ENCODE results near the gene JMJD4. TPM values are rescaled to one million over a fixed set of nuclear protein-coding genes. Genes with fewer than 3 reads are reported as not detected.

JMJD4 gene
- total and polyA plus RNA-seq, 2 of the 8 experiments (the other 6 are each of a cell fraction or from before 2014, with no cell fraction given): 13.2 to 23.3 TPM

DNA sequence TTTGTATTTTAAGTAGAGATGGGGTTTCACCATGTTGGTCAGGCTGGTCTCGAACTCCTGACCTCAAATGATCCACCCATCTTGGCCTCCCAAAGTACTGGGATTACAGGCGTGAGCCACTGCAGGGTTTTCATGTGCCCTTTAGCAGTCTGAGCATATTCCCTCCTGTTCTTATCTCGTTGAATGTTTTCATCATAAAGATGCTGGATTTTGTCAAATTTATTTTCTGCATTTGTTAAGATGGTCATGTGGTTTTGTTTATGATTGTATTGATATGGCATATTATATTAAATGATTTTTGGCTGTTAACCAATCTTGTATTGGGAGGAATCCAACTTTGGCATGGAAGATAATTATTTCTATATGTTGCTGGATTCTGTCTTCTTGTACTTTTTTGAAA, 8.8 kb downstream of the JMJD4 start:
- no peak overlapping the region for H3K4me3 ChIP-seq (ENCODE audit: extremely low read depth in 1 of 4, insufficient read depth in 2 of 4, low read depth in 3 of 4, low read length in 4 of 4)
- H3K27ac ChIP-seq (ENCODE audit: low read depth, low read length): no peak overlapping the region
- H3K9ac ChIP-seq (replicated peaks in 1 of 4; ENCODE audit: extremely low read depth in 1 of 4, low read depth in 3 of 4, low read length in 3 of 4): no peak overlapping the region
- POLR2A ChIA-PET (ENCODE audit: partially characterized antibody): no interaction called here
- no peak overlapping the region for H2BK5ac ChIP-seq (ENCODE audit: low read depth, low read length)
- peaks cover 0 to 2% (median 0%) of the 10 kb centered on the region in 4 experiments; a peak in 2 of 8 replicates for H3K36me3 ChIP-seq (ENCODE audit: control insufficient read depth in 2 of 4, insufficient read depth in 4 of 4, low read length in 3 of 4)
- H3K79me1 ChIP-seq (ENCODE audit: low read depth, low read length): no peaks in the 10 kb centered on the region
- no peak overlapping the region for H4K91ac ChIP-seq (replicated peaks; ENCODE audit: insufficient read length, low read length)
- no peaks in the 10 kb centered on the region for H3K79me2 ChIP-seq (ENCODE audit: control insufficient read depth in 1 of 2, insufficient read depth in 2 of 2, low read length in 2 of 2)
- H2BK15ac ChIP-seq (ENCODE audit: low read length): no peak overlapping the region
- no peak for TF ChIP-seq NRF1 (IDR thresholded peaks at IDR 0.05; ENCODE audit: low read depth, low read length)
- no peak for TF ChIP-seq EP300 (IDR thresholded peaks at IDR 0.05; ENCODE audit: borderline replicate concordance in 1 of 2, low read depth in 2 of 2, low read length in 2 of 2)
- TF ChIP-seq SP4 (IDR thresholded peaks at IDR 0.05; ENCODE audit: low read length): no peak
- no peak for TF ChIP-seq KDM4A (IDR thresholded peaks at IDR 0.05; ENCODE audit: low read depth, low read length, severe bottlenecking)
- TF ChIP-seq POLR2AphosphoS5 (IDR thresholded peaks at IDR 0.05; ENCODE audit: low read depth, low read length): no peak
- TF ChIP-seq KDM1A (IDR thresholded peaks at IDR 0.05; ENCODE audit: borderline replicate concordance, low read length): no peak
- TF ChIP-seq RFX5 (IDR thresholded peaks at IDR 0.05; ENCODE audit: borderline replicate concordance, low read depth, low read length): no peak
- no peak for TF ChIP-seq JUND (IDR thresholded peaks at IDR 0.05; ENCODE audit: low read length)
- TF ChIP-seq RAD21 (IDR thresholded peaks at IDR 0.05 in 1 of 2, conservative IDR thresholded peaks at IDR 0.05 in 1 of 2; ENCODE audit: low read depth in 2 of 2, low read length in 2 of 2): no peak
- H3K27me3 ChIP-seq (replicated peaks in 1 of 4; ENCODE audit: control insufficient read depth in 3 of 4, extremely low read depth in 1 of 4, insufficient read depth in 3 of 4, low read length in 3 of 4): no peaks in the 10 kb centered on the region
- no peak overlapping the region for H3K56ac ChIP-seq (replicated peaks; ENCODE audit: insufficient read length, low read depth, low read length)
- peaks cover 12 to 18% of the 10 kb centered on the region in 2 experiments for H3K9me3 ChIP-seq (ENCODE audit: insufficient read depth in 2 of 2, low read depth in 1 of 2, low read length in 1 of 2)
- no peak overlapping the region for H3K4ac ChIP-seq (replicated peaks; ENCODE audit: insufficient read length, low read depth, low read length)
- H2BK20ac ChIP-seq (ENCODE audit: low read length): no peak overlapping the region
- H4K5ac ChIP-seq (ENCODE audit: insufficient read length, low read depth, low read length): no peak overlapping the region
- WGBS, 2 experiments (ENCODE audit: extremely low coverage in 1 of 2, insufficient coverage in 1 of 2, insufficient read length in 1 of 2, insufficient replicate concordance in 2 of 2, low coverage in 1 of 2, low lambda C conversion rate in 2 of 2, missing lambda C conversion rate in 1 of 2): 91% methylated on average over 3 of the region's 3 CpGs; no CpG with 5 or more reads in 1 of the 2 experiments
- peaks cover 0 to 19% (median 12%) of the 10 kb centered on the region in 4 experiments; a peak in 6 of 7 replicates for H3K4me1 ChIP-seq (replicated peaks in 1 of 4; ENCODE audit: control insufficient read depth in 3 of 4, insufficient read depth in 4 of 4, low read length in 3 of 4)
- no peak overlapping the region for H2BK120ac ChIP-seq (replicated peaks; ENCODE audit: low read depth, low read length)
- CTCF ChIA-PET (ENCODE audit: partially characterized antibody): no interaction called here
- no peak overlapping the region for H2BK12ac ChIP-seq (ENCODE audit: low read depth, low read length)
- H3K14ac ChIP-seq (ENCODE audit: insufficient read length): no peak overlapping the region
- H3K4me2 ChIP-seq (ENCODE audit: insufficient read depth in 1 of 2, low read depth in 2 of 2, low read length in 2 of 2): no peak overlapping the region
- no peak overlapping the region for H2AFZ ChIP-seq (ENCODE audit: low read length)
- DNase-seq (ENCODE audit: low read depth in 1 of 2, low spot score in 2 of 2) (no peak), FAIRE-seq (no peak)
- peaks cover 4% of the 10 kb centered on the region for H3K23me2 ChIP-seq (ENCODE audit: low read depth, low read length)
- H4K20me1 ChIP-seq (replicated peaks in 1 of 2; ENCODE audit: control insufficient read depth in 1 of 2, insufficient read depth in 2 of 2, low read length in 2 of 2): peaks cover 3 to 13% of the 10 kb centered on the region in 2 experiments
- no peak overlapping the region for H3K23ac ChIP-seq (ENCODE audit: insufficient read length)
- no peak overlapping the region for H2AK5ac ChIP-seq (ENCODE audit: low read depth, low read length)
- H3K18ac ChIP-seq (ENCODE audit: extremely low read depth, low read length): no peak overlapping the region
- H4K8ac ChIP-seq (ENCODE audit: extremely low read depth, insufficient read depth, low read length): no peak overlapping the region

Data from H1 (cell line).